GM18502 (cell line): ENCODE results near the gene PMF1.
A peak's percentile ranks its signal among the peaks of the same experiment; 100 is the strongest.

Experiments
- ATAC-seq: cut with Tn5 transposase; IDR thresholded peaks from one replicate; pipeline ENCODE4 v1.9.1; 2021; ENCODE audit warnings: mild to moderate bottlenecking; ENCODE audit not compliant: unreplicated experiment, poor library complexity

Gene PMF1

GRCh38 chr1:156259805-156260204 is 47.0 kb downstream of the PMF1 start:
- ATAC-seq = no peak

- no peak for ATAC-seq
These were observed 48.1 kb downstream of the PMF1 start for GRCh38 chr1:156260896-156261295.

GRCh38 chr1:156262461-156263287 is 49.9 kb downstream of the PMF1 start:
- ATAC-seq = no peak

- ATAC-seq = no peak
These were observed 50.5 kb downstream of the PMF1 start for GRCh38 chr1:156263288-156263655.

GRCh38 chr1:156266051-156266450 is 53.2 kb downstream of the PMF1 start:
- no peak for ATAC-seq

GRCh38 chr1:156268336-156268735 is 55.5 kb downstream of the PMF1 start:
- ATAC-seq = no peak

GRCh38 chr1:156270314-156270713 is 57.5 kb downstream of the PMF1 start:
- ATAC-seq = no peak

GRCh38 chr1:156276532-156276931 is 63.7 kb downstream of the PMF1 start:
- ATAC-seq = no peak

- ATAC-seq = no peak
These were observed 64.2 kb downstream of the PMF1 start for GRCh38 chr1:156276966-156277381.

GRCh38 chr1:156279837-156280236 is 67.0 kb downstream of the PMF1 start:
- no peak for ATAC-seq

GRCh38 chr1:156281281-156281680 is 68.5 kb downstream of the PMF1 start:
- no peak for ATAC-seq

- ATAC-seq = no peak
These were observed 69.1 kb downstream of the PMF1 start for GRCh38 chr1:156281693-156282478.

- ATAC-seq = peak; percentile 82
These were observed 69.8 kb downstream of the PMF1 start, which contains the start of gene SMG5 for GRCh38 chr1:156282479-156283222. SMG5 (minus strand) TSS chr1:156282825; CDS start chr1:156282680, 145 bp downstream.

- ATAC-seq = no peak
These were observed 70.7 kb downstream of the PMF1 start for GRCh38 chr1:156283521-156283920.

- no peak for ATAC-seq
These were observed 71.3 kb downstream of the PMF1 start, which contains the start of gene TMEM79 for GRCh38 chr1:156284112-156284511. TMEM79 (plus strand) TSS chr1:156284325; CDS start chr1:156285227, 902 bp downstream.

- ATAC-seq = no peak
These were observed 72.0 kb downstream of the PMF1 start for GRCh38 chr1:156284757-156285156.

- no peak for ATAC-seq
These were observed 72.6 kb downstream of the PMF1 start for GRCh38 chr1:156285437-156285836.

GRCh38 chr1:156286061-156286460 is 73.3 kb downstream of the PMF1 start:
- ATAC-seq = no peak
